HCEC 1CT (cell line): ENCODE data around the gene EPHB1.

Source experiments
- DNase-seq: peaks from one replicate; pipeline ENCODE4 v3.0.0-alpha.2; 2017

The EPHB1 gene

DNA sequence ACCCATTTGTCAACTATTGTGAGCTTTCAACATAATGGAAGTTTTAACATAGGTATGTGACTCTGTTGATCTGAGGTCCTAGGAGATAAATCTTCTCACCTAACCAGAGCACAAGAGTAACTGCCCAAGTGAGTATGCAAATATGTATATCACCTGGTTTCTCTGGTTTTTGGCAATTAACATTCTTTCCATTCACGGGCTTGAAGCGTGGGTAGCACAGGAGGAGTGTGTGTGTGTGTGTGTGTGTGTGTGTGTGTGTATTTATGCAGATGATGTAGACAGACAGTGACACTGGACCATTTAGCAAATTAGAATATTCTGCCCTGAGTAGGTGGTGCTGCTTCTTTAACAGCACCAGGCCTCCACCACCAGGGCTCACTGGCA is 15.0 kb downstream of the EPHB1 start:
- no peak for DNase-seq

DNA sequence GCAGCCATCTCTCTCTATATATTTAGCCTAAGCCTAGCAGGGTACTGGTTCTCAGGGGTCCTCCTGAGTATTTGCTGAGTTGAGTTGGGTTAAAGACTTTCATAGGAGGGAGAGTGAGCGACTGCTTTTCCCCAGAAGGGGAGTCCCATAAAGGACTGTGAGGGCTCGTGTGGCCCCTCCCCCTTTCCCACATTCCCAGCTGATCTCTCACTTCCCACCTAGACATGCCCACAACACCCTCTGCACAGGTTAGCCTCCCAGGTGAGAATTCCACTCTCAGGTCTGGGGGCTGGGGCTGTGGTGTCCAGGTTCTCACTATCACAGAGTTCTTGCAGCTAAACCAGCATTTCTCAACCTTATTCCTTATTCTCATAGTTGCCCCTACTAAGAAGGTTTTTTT is 15.8 kb downstream of the EPHB1 start:
- no peak for DNase-seq

DNA sequence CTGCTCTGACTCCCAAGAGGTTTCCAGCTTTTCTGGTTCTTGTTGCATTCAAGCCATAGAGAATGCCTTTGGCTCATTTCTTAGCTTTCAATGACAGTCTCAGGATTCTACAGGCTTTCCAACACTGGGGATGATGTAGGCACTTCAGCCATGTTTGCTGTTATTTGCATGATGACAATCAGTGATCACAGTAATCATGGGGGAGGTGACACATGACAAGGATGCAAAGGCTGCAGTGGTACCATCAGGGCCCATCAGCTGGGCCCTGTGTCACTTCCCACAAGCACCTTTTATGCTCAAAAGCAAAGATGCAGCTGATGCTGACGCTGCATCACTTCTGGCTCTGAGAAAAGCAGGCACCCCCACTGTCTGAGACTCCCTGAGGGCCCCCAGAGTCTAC is 18.6 kb downstream of the EPHB1 start:
- DNase-seq: no peak

DNA sequence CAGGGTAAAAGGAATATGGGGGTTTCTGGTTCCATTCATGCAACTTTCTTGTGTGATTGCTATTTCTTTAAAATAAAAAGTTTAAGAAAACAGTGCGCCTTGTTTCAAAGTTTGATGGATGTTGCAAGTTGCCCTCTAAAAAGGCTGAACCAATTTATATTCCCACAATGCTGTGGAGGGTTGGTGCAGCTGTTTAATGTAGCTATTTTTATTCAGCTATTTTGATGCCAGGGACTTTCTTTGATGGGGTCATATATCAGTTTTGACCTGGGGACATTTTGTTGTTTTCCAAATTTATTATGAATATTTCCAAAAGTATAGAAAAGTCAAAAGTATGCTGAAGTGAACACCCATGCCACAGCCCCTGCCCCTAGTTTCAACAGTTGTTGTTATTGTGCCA is 20.5 kb downstream of the EPHB1 start:
- DNase-seq: no peak

DNA sequence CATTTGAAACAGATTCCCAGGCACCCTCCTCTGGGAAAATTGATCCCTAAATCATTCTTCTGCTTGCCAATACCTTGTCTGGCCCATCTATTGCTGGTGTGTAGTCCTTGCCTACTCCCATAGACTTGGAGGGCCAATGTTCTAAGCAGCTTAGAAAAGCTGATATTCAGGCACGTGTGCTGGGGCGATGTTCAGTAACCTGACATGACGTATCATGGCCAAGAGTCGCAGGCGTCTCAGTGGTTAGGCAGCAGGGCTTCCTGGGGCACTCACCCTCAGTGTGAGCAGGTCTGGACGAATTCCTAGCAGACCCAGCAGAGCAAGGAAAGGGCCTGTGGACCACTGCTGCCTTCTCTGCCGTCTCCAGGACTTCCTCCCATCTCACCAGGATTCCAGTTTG is 21.6 kb downstream of the EPHB1 start:
- DNase-seq: no peak

DNA sequence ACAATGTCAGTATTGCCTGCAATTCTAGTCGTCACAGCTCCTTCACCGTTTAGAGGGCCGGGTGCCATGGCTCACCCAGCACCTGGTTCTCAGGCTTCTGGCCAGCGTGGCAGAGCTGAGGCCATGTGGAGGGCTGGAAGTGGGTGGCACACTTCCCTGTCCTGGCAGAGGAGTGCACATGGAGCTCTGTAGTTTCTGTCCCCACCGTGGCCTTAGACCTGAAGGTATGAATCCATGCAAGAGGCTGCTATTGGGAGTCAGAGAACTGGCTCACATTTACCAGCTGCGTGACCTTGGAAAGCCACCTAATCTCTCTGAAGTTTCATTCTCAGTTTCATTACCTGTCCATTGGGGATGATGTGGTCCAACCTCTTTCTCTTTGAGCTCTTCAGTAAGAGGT is 22.2 kb downstream of the EPHB1 start:
- no peak for DNase-seq

DNA sequence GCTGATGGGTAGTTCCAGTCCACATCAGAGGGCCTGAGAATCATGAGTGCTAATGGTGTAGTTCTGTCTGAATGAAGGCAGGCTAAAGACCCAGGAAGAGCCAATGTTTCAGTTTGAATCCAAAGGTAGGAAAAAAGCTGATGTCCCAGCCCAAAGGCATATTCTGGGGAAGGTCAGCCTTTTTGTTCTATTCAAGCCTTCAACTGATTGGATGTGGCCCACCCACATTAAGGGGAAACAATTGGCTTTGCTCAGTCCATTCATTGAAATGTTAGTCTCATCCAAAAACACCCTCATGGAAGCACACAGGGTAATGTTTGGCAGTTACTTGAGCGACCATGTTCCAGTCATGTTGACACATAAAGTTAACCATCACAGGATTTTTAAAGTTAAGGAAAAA is 25.9 kb downstream of the EPHB1 start:
- no peak for DNase-seq

DNA sequence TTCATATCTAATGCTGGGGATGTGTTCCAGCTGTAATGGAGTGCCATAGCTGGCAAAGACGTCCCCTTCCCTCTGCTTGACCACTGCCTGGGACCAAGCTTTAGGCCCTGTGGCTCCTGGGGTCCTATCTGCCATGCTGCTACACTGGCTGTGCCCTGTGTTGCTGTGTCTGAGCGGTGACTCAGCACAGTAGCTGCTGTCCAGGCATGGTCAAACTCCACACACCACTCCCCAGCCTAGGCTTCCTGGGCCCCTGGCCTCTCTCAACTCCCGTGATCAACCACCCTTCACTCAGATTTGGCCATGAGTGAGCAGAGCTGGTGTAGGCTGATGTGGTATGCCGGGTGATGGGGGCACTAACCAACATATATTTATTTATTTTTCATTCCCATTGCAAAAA is 27.0 kb downstream of the EPHB1 start:
- no peak for DNase-seq

DNA sequence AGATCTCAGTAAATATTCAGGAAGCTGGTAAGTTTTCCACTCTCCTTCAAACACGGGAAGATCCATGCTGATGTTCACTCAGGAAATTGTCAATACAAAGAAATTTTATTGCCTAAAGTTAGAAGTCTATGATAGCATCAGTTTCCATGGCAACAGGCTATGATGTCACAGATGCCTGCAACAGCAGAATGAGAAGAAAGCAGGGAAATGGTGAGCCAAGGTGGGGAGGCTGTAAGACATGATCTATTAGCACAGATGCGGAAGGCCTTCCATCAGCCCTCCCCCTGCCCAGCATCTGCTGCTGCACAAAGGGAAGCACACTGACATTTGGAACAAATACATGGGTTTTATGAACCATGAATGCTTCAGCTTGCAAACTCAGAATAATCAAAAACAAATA is 28.6 kb downstream of the EPHB1 start:
- no peak for DNase-seq

DNA sequence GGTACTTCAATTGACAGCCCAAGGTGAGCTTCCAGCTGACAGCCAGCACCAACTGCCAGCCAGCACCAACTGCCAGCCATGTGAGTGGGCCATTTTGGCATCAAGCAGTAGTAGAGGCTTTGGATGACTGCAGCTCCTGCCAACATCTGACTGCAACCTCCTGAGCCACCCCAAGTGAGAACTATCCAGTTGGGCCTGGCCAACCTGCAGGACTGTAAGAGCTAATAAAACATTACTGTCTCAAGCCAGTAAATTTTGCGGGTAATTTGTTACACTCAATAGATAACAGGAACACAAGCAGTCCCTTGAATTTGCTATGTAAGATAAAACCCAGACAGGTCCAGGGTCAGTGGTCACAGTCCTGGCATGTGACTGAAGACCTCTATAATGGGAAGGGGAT is 29.7 kb downstream of the EPHB1 start:
- DNase-seq: no peak

DNA sequence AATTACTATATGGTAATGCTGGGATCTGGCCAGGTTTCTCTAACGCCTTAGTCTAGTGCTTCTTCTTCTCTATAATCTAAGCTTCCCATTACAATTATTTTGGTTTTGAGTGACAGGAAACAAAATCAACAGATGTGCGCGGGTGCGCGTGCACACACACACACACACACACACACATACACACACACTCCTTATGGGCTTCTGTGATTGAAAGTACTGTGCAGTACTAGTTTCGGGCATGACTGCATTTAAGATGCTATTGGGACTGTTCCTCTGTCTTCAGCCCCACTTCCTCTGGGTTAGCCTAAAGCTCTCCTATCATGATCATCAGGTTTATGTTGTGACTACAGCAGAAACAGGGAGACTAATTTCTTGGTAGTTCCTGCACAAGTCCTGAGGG is 32.2 kb downstream of the EPHB1 start:
- DNase-seq: no peak

DNA sequence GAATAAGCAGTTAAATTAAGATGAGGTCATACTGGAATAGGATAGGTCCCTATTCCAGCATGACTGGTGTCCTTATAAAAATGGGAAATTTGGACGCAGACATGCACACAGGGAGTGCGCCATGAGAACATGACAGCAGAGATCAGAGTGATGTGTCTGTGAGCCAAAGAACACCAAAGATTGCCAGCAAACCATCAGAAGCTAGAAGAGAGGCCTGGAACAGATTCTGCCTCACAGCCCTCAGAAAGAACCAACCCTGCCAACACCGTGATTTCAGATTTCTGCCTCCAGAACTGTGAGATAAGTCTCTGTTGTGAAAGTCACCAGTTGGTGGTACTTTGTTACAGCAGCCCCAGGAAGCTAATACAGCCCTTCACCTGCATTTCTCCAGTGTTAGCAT is 34.7 kb downstream of the EPHB1 start:
- DNase-seq: no peak

DNA sequence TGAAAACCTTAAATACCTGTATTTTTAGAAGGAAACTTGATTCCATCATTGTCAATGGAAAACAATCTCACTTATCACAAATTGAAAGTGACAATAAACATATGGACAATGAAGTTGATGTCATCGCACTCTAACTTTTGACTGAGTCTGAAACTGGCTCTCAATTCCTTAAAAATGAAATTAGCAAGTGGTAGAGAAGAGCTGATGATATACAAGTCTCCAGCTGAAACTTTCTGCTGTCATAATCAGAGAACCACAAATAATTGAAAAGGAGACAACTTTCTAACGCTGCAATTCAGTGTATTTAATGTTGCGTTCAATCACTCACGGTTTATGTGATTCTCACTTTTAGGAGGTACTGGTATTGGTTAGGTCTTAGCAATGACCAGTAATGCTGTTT is 37.5 kb downstream of the EPHB1 start:
- no peak for DNase-seq

DNA sequence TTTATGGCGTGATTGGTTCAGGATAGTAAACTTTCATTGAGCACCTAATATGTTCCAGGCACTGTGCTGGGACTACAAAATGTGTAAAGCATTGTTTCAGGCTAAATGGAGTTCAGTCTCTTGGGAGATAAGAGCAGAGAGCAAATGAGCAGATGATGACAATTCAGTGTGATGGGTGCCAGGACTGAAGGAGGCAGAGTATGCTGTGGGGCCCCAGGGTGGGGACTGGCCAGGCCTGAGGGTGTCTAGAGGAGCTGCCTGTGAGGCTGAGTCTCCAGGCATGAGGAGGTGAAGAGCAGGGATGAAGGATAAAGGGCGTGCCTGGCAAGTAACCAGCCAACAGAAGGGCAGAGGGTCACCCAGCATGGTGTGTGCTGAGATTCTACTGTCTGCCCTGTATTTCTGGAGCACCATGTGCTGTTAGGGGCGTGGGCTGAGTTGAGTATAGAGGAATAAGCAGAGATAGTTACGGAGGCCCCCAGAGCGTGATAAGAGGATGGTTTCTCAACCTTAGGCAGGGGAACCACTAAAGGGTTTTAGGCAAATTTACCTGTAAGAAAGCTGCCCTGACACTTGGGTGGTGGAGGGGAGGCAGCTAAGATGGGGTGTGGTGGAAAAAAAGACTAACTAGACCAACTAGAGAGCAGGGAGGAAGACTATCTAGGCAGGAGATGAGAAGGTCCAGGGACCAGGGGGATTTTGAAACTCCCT is 38.5 kb downstream of the EPHB1 start:
- DNase-seq: no peak

DNA sequence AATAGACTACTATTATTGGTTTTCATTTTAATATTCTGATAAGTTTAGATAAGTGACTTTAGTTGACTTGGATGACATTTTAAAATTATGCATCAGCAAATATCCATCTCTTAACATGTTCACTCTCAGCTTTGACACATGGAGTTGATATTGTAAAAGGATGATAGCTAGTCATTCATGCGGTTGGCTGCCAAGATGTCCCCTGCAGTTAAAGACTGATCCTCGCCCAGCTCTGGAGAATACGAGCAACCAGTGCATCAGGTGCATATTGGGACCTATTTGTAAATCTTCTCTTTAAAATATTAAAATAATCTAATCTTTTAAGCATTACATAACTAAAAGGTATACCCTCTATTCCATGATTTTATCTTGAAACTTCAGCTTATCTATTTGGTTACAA is 41.9 kb downstream of the EPHB1 start:
- no peak for DNase-seq

DNA sequence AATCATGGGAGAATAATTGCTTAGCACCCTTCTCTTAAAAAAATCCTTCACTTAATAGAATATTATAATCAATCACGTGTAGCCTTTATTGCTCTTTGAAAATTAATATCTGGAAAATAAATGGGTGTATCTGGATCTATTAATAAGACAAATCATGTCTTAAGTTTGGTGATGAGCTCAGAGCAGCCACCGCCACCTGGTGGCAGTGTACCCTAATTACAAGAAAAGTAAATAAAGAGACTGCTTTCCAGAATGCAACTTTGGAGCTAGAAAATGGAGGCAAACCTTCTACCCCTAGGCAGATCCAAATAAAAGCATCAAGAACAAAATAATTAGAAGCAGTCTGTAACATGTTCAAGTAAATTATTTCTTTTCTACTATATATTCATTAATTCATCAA is 43.5 kb downstream of the EPHB1 start:
- DNase-seq: no peak

DNA sequence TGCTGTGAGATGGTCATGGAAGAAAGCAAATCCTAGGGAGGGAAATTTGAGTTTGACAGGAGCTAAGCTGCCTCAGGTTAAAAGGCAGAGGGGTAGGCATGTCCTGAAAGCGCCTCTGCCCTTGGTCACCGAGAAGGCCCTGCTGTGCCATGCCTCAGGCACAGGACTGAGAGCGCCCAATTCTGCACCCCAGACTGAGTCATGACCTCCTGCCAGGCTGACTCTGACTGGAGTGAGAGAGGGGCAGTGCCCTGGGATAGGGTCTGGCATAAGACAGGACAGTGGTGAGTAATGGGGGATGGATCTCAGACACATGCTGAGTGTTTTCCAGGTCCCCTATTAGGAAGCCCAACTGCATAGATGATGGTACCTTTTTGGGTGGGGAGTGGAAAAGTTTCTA is 44.4 kb downstream of the EPHB1 start:
- no peak for DNase-seq

DNA sequence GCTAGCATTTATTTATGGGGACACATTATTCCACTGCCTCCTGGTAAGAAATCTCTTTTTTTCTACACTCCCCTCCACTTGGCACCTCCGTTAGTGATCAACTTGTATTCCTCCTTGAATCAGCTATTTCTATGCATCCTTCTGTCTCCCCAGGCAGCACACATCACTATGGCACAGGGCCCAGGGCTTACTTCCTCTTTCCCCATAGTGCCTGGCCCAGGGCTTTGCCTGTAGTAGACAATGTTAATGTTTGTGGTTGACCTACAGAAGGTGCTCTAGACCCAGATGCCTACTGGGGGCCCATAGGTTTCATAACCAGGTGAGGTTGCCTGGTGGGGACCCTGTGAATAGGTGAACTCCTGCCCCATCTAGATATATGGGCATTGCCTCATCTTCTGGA is 44.9 kb downstream of the EPHB1 start:
- no peak for DNase-seq

DNA sequence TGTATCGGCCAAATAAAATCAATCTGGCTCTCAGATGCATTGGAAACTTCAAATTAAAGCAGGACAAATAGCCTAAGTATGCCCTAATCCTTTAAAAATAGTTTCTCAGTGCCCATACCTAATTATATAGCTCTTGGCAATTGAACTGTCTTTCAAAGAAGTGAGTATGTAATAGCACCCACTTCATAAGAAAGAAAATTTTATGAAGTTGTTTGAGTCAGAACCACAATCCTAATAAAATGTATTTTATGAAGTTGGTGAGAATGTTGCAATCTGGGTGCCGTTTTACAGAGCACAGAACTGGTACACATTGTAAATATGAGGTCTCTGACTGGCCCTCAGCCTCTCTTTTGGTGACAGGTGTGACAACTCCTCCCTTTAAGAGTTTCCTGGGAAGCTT is 45.4 kb downstream of the EPHB1 start:
- DNase-seq: no peak

DNA sequence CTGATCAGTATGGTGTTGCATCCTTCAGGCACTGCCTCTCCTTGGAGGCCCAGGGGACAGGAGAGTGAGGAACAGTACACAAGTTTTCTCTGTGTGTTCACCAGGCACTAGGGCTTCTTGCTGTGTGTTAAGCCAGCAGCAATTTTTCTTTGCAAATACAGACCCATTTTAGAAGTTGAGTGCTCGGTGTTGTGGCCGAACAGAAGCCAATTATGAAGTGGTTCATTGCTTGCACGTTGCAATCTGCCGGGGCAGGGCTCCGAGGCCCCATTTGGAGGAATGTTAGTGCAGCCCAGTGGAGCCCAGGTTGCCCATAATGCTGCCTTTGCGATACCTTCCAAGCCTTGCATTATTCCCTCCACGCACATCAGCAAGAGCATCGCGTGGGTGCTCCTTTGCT is 51.0 kb downstream of the EPHB1 start:
- DNase-seq: no peak

DNA sequence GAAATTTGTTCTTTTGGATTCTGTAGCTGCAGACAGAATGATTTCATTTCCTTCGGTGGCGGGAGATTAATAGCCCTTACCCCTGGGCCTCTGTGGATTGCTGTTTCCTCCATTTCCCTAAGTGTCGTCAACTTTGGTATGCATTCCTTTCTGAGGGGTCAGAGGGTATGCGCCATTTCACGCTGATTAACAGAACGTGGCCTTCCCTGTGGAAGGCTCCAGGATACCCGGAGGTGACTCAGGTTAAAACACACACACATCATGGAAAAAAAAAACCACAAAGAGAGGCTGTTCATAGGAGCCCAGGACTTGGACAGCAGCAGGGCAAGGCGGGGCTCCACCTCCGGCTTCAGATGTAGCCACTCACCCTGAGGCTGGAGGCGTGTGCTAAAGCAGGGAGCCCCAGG is 51.9 kb downstream of the EPHB1 start:
- no peak for DNase-seq

DNA sequence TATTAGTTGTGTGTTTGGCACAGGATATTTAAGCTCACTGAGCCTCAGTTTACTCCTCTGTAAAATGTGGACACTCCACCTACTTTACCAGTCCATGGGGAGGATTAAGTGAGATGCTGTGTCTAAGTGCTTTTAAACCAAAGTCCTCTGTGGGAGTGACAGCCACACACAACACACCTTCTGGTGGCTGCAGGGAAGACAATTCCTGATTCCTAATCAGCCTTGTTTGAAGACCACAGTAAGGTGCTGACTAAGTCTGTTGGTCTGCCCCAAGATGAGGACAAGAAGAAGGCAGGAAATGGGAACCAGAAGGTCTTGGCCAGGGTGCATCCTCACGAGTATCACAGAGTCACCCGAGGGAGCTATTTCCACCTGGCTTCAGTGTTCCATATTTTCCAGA is 52.3 kb downstream of the EPHB1 start:
- no peak for DNase-seq

DNA sequence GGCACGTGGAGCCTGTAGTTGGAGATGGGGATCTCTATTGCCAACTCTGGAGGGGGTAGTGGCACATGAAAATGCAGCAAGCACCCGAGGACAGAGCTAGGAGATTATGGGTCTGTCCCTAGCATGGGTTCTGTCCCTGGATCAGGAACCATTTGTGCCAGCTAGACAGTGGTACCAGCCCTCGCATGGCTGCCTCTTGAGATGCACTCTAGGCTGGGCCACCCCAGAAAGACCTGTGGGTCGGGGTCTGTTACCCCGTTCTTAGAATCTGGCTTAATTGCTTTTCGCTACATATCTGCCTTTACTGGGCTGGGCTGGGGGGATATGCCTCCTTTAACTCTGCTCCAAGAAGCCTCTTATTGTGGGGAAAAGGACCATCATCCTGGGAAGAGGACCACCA is 54.5 kb downstream of the EPHB1 start:
- DNase-seq: no peak

DNA sequence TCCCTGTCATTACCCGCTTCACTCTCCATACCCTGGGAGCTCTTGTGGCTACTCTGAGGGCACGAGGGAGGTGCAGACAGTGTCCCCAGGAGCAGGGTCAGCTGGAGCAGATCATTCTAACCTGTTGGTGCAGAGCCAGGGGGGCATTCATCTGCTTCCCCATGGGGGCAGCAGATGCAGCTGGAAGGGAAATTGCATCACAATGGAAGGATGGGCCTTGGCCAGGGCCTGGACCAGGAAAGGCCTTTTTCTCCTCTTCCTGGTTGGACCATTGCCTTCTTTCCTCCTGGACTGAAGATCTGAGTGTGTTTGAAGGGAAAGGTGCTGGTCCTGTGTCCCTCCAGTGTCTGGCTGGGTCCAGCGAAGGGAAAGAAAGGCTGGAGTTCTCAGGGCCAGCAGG is 55.7 kb downstream of the EPHB1 start:
- no peak for DNase-seq

DNA sequence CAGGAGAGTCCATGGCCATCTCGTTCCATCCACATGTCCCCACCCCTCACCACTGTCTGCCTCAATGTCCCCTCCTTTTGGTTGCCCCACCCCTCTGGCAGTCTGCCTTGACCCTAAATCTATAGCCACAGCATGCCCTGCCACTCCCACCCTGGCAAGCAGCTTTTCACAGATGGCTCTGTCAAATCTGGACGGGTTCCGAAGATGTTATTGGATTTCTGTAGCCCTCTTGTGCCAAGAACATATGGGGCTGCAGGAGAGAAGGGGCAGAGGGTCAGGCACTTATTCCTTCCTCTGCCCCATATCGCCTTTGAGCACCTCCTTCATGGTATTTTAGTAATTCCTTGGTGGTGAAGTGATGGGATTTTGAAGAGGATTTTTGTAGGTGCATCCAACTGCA is 57.1 kb downstream of the EPHB1 start:
- DNase-seq: no peak

DNA sequence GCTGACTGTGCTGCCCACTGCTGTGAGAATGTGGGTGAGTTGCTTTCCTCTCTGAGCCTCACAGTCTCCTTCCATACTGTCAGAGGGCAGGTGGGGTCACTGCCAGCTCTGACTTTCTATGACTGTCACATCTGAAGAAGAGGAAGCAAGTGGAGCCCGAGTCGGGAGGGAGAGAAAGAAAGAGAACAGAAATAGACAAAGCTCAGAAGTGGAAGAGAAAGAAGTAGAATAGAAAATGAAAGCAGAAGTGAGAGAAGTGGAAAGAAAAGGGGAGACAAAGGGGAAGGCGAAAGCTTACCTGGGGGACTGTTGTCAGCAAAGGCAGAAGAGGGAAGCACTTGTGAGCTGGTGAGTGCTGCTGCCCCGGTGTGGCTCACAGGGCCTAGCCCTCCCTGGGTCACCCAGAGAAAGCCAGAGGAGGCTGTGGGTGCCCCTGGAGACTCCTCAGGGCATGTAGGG is 57.9 kb downstream of the EPHB1 start:
- no peak for DNase-seq
